Measurements from ENCODE around the gene P2RY14. TPM values are rescaled to one million over a fixed set of nuclear protein-coding genes. Genes with fewer than 3 reads are reported as not detected.

P2RY14 gene
- total and polyA plus RNA-seq, 2 donors (not counting 1 experiment from before 2014, with no cell fraction given) = 0.26 TPM; not detected in 1

DNA sequence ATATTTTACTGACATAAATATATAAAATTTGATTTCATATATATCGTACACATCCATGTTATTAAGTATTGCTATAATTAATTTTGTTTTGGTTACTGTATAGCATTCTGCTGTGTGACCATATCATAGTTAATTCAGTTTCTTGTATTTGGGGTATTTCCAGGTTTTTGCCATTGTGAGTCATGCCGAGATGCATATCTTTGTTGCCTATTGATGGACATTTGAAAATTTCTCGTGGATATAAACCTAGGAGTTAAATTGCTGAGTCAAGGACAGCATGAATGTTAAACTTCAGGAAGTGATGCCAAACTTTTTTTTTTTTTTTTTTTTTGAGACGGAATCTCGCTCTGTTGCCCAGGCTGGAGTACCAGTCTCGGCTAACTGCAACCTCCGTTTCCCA lies 41.6 kb downstream of the P2RY14 start:
- peak in 1 of 2 donors; percentile 29 for DNase-seq (ENCODE audit: low read depth in 2 of 2)
- H3K4me1 ChIP-seq (ENCODE audit: control insufficient read depth, extremely low read depth, insufficient read depth, low read length) = no peaks in the 10 kb centered on the region
- H2AFZ ChIP-seq (ENCODE audit: low read length) = no peak overlapping the region
- no peaks in the 10 kb centered on the region for H3K36me3 ChIP-seq (ENCODE audit: control insufficient read depth, insufficient read depth, low read length)
- H3K27me3 ChIP-seq (ENCODE audit: control insufficient read depth, insufficient read depth, low read length) = no peaks in the 10 kb centered on the region
- no peaks in the 10 kb centered on the region for H3K79me2 ChIP-seq (ENCODE audit: control insufficient read depth, insufficient read depth, low read length)
- H3K4me3 ChIP-seq (replicated peaks in 1 of 4; ENCODE audit: control extremely low read depth in 1 of 4, insufficient read depth in 1 of 4, low read depth in 3 of 4, low read length in 4 of 4) = no peak overlapping the region
- TF ChIP-seq, protein P1, sequence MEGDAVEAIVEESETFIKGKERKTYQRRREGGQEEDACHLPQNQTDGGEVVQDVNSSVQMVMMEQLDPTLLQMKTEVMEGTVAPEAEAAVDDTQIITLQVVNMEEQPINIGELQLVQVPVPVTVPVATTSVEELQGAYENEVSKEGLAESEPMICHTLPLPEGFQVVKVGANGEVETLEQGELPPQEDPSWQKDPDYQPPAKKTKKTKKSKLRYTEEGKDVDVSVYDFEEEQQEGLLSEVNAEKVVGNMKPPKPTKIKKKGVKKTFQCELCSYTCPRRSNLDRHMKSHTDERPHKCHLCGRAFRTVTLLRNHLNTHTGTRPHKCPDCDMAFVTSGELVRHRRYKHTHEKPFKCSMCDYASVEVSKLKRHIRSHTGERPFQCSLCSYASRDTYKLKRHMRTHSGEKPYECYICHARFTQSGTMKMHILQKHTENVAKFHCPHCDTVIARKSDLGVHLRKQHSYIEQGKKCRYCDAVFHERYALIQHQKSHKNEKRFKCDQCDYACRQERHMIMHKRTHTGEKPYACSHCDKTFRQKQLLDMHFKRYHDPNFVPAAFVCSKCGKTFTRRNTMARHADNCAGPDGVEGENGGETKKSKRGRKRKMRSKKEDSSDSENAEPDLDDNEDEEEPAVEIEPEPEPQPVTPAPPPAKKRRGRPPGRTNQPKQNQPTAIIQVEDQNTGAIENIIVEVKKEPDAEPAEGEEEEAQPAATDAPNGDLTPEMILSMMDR (conservative IDR thresholded peaks at IDR 0.05 in 1 of 2, IDR thresholded peaks at IDR 0.05 in 1 of 2; ENCODE audit: low read depth in 1 of 2, low read length in 2 of 2) = no peak
- no peak for TF ChIP-seq EZH2 (IDR thresholded peaks at IDR 0.05; ENCODE audit: low read length, missing control alignments)
- no peaks in the 10 kb centered on the region for H3K9me3 ChIP-seq (ENCODE audit: control insufficient read depth, insufficient read depth, low read depth, low read length)
- H3K4me2 ChIP-seq (ENCODE audit: extremely low read depth, insufficient read depth, low read length) = no peak overlapping the region
- H3K27ac ChIP-seq (ENCODE audit: insufficient read depth, low read length) = no peak overlapping the region
- H4K20me1 ChIP-seq (ENCODE audit: control insufficient read depth, extremely low read depth, insufficient read depth, low read length) = no peaks in the 10 kb centered on the region
- no peak overlapping the region for H3K9ac ChIP-seq (ENCODE audit: insufficient read depth, low read length)

DNA sequence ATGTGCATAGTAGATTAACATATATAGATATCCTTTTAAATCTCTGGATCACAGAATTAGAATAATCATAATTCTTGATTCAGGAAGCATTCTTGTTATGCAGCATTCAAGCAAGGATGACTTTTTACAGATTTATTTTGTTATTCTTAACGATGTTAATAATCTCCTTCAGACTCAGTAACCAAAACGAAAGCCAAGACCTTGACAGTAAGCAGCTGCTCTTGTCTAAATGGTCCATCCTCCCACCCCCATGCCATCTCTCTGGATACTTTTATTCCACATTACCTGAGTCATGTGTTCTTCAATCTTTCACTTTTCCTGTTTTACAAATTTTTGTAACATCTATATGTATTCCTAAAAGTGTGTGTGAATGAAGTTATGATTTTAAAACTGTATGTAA lies 42.0 kb downstream of the P2RY14 start:
- no peak overlapping the region for H3K27ac ChIP-seq (ENCODE audit: insufficient read depth, low read length)
- no peak overlapping the region for H2AFZ ChIP-seq (ENCODE audit: low read length)
- TF ChIP-seq, protein P1 (conservative IDR thresholded peaks at IDR 0.05 in 1 of 2, IDR thresholded peaks at IDR 0.05 in 1 of 2; ENCODE audit: low read depth in 1 of 2, low read length in 2 of 2) = no peak
- no peak for TF ChIP-seq EZH2 (IDR thresholded peaks at IDR 0.05; ENCODE audit: low read length, missing control alignments)
- H4K20me1 ChIP-seq (ENCODE audit: control insufficient read depth, extremely low read depth, insufficient read depth, low read length) = no peaks in the 10 kb centered on the region
- H3K4me1 ChIP-seq (ENCODE audit: control insufficient read depth, extremely low read depth, insufficient read depth, low read length) = no peaks in the 10 kb centered on the region
- H3K27me3 ChIP-seq (ENCODE audit: control insufficient read depth, insufficient read depth, low read length) = no peaks in the 10 kb centered on the region
- no peak overlapping the region for H3K4me3 ChIP-seq (replicated peaks in 1 of 4; ENCODE audit: control extremely low read depth in 1 of 4, insufficient read depth in 1 of 4, low read depth in 3 of 4, low read length in 4 of 4)
- no peaks in the 10 kb centered on the region for H3K9me3 ChIP-seq (ENCODE audit: control insufficient read depth, insufficient read depth, low read depth, low read length)
- H3K79me2 ChIP-seq (ENCODE audit: control insufficient read depth, insufficient read depth, low read length) = no peaks in the 10 kb centered on the region
- no peaks in the 10 kb centered on the region for H3K36me3 ChIP-seq (ENCODE audit: control insufficient read depth, insufficient read depth, low read length)
- DNase-seq (ENCODE audit: low read depth in 2 of 2) = no peak
- no peak overlapping the region for H3K4me2 ChIP-seq (ENCODE audit: extremely low read depth, insufficient read depth, low read length)
- no peak overlapping the region for H3K9ac ChIP-seq (ENCODE audit: insufficient read depth, low read length)

DNA sequence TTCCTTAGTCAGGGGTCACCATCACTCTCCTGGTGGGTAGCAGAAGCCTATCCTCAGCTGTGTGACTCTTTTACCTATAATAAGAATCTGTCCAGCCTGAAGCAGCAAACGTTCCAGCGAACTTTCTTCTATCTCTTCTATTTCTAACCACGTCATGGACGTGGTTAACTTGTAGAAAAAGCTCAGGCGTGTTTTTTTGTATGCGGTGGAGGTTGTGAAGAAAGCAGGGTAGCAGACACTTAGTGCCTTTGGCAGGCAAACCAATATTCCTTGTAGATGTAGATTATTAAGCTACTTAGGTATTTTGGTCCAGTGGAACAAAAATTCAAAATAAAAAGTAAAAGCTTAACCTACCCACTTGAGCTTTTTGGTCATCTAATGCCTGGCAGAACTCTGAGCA lies 43.5 kb downstream of the P2RY14 start:
- TF ChIP-seq, protein P1 (conservative IDR thresholded peaks at IDR 0.05 in 1 of 2, IDR thresholded peaks at IDR 0.05 in 1 of 2; ENCODE audit: low read depth in 1 of 2, low read length in 2 of 2) = no peak
- no peaks in the 10 kb centered on the region for H3K79me2 ChIP-seq (ENCODE audit: control insufficient read depth, insufficient read depth, low read length)

More for the DNA sequence above, 43.5 kb downstream of the P2RY14 start:
- H3K36me3 ChIP-seq (ENCODE audit: control insufficient read depth, insufficient read depth, low read length) = no peaks in the 10 kb centered on the region
- no peak overlapping the region for H3K27ac ChIP-seq (ENCODE audit: insufficient read depth, low read length)
- no peak for DNase-seq (ENCODE audit: low read depth in 2 of 2)
- H3K4me1 ChIP-seq (ENCODE audit: control insufficient read depth, extremely low read depth, insufficient read depth, low read length) = no peaks in the 10 kb centered on the region
- no peak overlapping the region for H3K4me2 ChIP-seq (ENCODE audit: extremely low read depth, insufficient read depth, low read length)
- no peaks in the 10 kb centered on the region for H3K9me3 ChIP-seq (ENCODE audit: control insufficient read depth, insufficient read depth, low read depth, low read length)
- no peak overlapping the region for H2AFZ ChIP-seq (ENCODE audit: low read length)
- no peak overlapping the region for H3K9ac ChIP-seq (ENCODE audit: insufficient read depth, low read length)
- no peaks in the 10 kb centered on the region for H3K27me3 ChIP-seq (ENCODE audit: control insufficient read depth, insufficient read depth, low read length)
- H4K20me1 ChIP-seq (ENCODE audit: control insufficient read depth, extremely low read depth, insufficient read depth, low read length) = no peaks in the 10 kb centered on the region
- no peak overlapping the region for H3K4me3 ChIP-seq (replicated peaks in 1 of 4; ENCODE audit: control extremely low read depth in 1 of 4, insufficient read depth in 1 of 4, low read depth in 3 of 4, low read length in 4 of 4)

Data from fibroblast of lung (primary cell).